ENCODE data around the gene RFWD3.

- TF ChIP-seq CTCF (IDR thresholded peaks at IDR 0.05) (no peak), POLR2AphosphoS5 (IDR thresholded peaks at IDR 0.05; ENCODE audit: low read depth, low read length) (no peak)
These were observed 85.8 kb downstream of the RFWD3 start for GRCh38 chr16:74580833-74581232.

All from Panc1 (cell line).